Caco-2 (cell line): ENCODE results near the gene LDAH. TPM values are rescaled to one million over a fixed set of nuclear protein-coding genes. Genes with fewer than 3 reads are reported as not detected.

Source experiments
- BruUV-seq: library from RNA; stranded (reverse); fragments of 400-500 nt; replicated peaks from 2 replicates; lab custom pipeline; 2021; lab: Mats Ljungman, UMichigan
- CTCF ChIA-PET: fragments of 300-600 bp; sonication (Branson Sonifier 250); formaldehyde crosslinking; loops from one replicate; lab custom pipeline; 2022; ENCODE audit warnings: antibody characterized with exemption; lab: Charles Lee
- POLR2A ChIA-PET: fragments of 300-600 bp; sonication (Branson Sonifier 250); formaldehyde crosslinking; loops from one replicate; lab custom pipeline; 2022; ENCODE audit warnings: antibody characterized with exemption; lab: Charles Lee
- DNase-seq, 2 experiments: peaks; one replicate each; pipeline versions ENCODE4 v3.0.0 to v3.0.0-alpha.2; 2020 to 2022
- H3K27me3 ChIP-seq: replicated peaks from 2 replicates; pipeline ENCODE4 v1.6.0; 2011; ENCODE audit warnings: low read length; ENCODE audit not compliant: control insufficient read depth, insufficient read depth
- H3K36me3 ChIP-seq: 2 replicates; pipeline ENCODE4 v1.5.1; 2011; ENCODE audit warnings: low read length; ENCODE audit not compliant: control insufficient read depth, insufficient read depth
- H3K4me1 ChIP-seq: fragments of 250-450 bp; sonication (Bioruptor Pico); 2 replicates; pipeline ENCODE4 v1.5.1; 2020; ENCODE audit warnings: mild to moderate bottlenecking
- H3K4me3 ChIP-seq: 2 replicates; pipeline ENCODE4 v1.5.1; 2011; ENCODE audit warnings: low read depth, mild to moderate bottlenecking, control low read depth, low read length
- H3K9me3 ChIP-seq: fragments of 250-450 bp; sonication (Bioruptor Pico); 2 replicates; pipeline ENCODE4 v1.5.1; 2020; ENCODE audit warnings: mild to moderate bottlenecking, moderate library complexity
- H3K27ac Mint-ChIP-seq: one replicate; pipeline ENCODE4 v1.8.0; 2022; ENCODE audit warnings: mixed read lengths; ENCODE audit not compliant: unreplicated experiment
- H3K27me3 Mint-ChIP-seq: one replicate; pipeline ENCODE4 v1.8.0; 2022; ENCODE audit warnings: mixed read lengths; ENCODE audit not compliant: insufficient read depth, unreplicated experiment
- H3K36me3 Mint-ChIP-seq: one replicate; pipeline ENCODE4 v1.8.0; 2022; ENCODE audit warnings: mild to moderate bottlenecking, mixed read lengths; ENCODE audit not compliant: insufficient read depth, unreplicated experiment
- H3K4me1 Mint-ChIP-seq: one replicate; pipeline ENCODE4 v1.8.0; 2022; ENCODE audit warnings: low read depth, mixed read lengths; ENCODE audit not compliant: unreplicated experiment
- H3K4me3 Mint-ChIP-seq: one replicate; pipeline ENCODE4 v1.8.0; 2022; ENCODE audit warnings: mild to moderate bottlenecking, moderate library complexity, mixed read lengths; ENCODE audit not compliant: unreplicated experiment
- H3K9me3 Mint-ChIP-seq: one replicate; pipeline ENCODE4 v1.8.0; 2022; ENCODE audit warnings: mixed read lengths; ENCODE audit not compliant: unreplicated experiment
- intact Hi-C: fragments of 100-400 bp; cut with micrococcal nuclease; formaldehyde crosslinking; loops from one replicate; pipeline ENCODE4 v1.10.0; 2022; ENCODE audit not compliant: unreplicated experiment
- total RNA-seq: library from RNA; stranded (reverse); gene quantifications from 2 replicates; pipeline ENCODE4 v1.2.3, GENCODE V29; 2022
- TF ChIP-seq, protein P1 (sequence below), 2 experiments: fragments of 200-600 bp in 1 of 2; IDR thresholded peaks; 1 replicate in 1 of 2; 2 replicates in 1 of 2; pipeline versions ENCODE4 v1.5.1 to v1.8.0; 2011 to 2022; ENCODE audit warnings: antibody characterized with exemption in 1 of 2, control low read depth in 1 of 2, inconsistent platforms in 1 of 2, low read depth in 1 of 2, low read length in 1 of 2, mild to moderate bottlenecking in 1 of 2, moderate library complexity in 1 of 2; ENCODE audit not compliant: insufficient read depth in 1 of 2, severe bottlenecking in 1 of 2, unreplicated experiment in 1 of 2

LDAH gene
- total RNA-seq, 1 experiment from 2014 or later, result 40.5 TPM

DNA sequence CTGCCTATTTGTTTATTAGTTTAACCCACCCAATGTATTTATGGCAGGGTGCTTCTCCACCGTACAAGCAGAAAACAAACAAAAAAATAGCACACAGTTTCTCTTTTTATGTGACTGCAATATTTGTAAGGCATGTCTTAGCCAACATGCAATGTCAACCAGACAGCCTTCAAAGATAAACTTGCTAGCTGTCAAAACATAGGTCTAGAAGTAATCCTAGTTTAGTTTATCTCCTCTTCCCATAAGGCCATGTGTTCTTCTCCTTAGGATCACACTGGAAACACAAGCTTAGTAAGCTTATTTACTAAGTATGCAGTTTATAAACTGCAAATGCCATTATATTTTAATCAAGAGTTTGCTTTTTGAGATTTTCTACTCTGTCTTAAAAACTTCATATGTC is 75.6 kb downstream of the LDAH start:
- Mint-ChIP-seq H3K27ac (no peak overlapping the region), H3K9me3 (no peaks in the 10 kb centered on the region), H3K4me1 (peaks cover 37% of the 10 kb centered on the region), H3K27me3 (no peaks in the 10 kb centered on the region), H3K36me3 (peaks cover 5% of the 10 kb centered on the region), H3K4me3 (no peak overlapping the region)
- H3K4me1 ChIP-seq, result peaks cover 34% of the 10 kb centered on the region
- TF ChIP-seq, protein P1, sequence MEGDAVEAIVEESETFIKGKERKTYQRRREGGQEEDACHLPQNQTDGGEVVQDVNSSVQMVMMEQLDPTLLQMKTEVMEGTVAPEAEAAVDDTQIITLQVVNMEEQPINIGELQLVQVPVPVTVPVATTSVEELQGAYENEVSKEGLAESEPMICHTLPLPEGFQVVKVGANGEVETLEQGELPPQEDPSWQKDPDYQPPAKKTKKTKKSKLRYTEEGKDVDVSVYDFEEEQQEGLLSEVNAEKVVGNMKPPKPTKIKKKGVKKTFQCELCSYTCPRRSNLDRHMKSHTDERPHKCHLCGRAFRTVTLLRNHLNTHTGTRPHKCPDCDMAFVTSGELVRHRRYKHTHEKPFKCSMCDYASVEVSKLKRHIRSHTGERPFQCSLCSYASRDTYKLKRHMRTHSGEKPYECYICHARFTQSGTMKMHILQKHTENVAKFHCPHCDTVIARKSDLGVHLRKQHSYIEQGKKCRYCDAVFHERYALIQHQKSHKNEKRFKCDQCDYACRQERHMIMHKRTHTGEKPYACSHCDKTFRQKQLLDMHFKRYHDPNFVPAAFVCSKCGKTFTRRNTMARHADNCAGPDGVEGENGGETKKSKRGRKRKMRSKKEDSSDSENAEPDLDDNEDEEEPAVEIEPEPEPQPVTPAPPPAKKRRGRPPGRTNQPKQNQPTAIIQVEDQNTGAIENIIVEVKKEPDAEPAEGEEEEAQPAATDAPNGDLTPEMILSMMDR (IDR thresholded peaks at IDR 0.05; ENCODE audit: insufficient read depth in 1 of 2, low read depth in 1 of 2, low read length in 1 of 2, severe bottlenecking in 1 of 2, unreplicated experiment in 1 of 2), result no peak
- no peaks in the 10 kb centered on the region for H3K36me3 ChIP-seq
- no peak overlapping the region for H3K4me3 ChIP-seq
- POLR2A ChIA-PET, result interaction anchor here (2.0 kb wide), 1 partner anchor 19 kb away, joined by 6 read pairs; no protein-coding TSS in a partner anchor
- BruUV-seq, result no TSS peak
- CTCF ChIA-PET, result interaction anchor here (1.0 to 1.6 kb wide), 3 partner anchors 19 to 86 kb away, joined by 3 to 5 read pairs (median 4); no protein-coding TSS in a partner anchor
- intact Hi-C loops, result loop anchor here (2.0 kb wide), 1 partner anchor 27 kb away; no protein-coding TSS in a partner anchor
- no peaks in the 10 kb centered on the region for H3K27me3 ChIP-seq
- no peaks in the 10 kb centered on the region for H3K9me3 ChIP-seq
- no peak for DNase-seq

DNA sequence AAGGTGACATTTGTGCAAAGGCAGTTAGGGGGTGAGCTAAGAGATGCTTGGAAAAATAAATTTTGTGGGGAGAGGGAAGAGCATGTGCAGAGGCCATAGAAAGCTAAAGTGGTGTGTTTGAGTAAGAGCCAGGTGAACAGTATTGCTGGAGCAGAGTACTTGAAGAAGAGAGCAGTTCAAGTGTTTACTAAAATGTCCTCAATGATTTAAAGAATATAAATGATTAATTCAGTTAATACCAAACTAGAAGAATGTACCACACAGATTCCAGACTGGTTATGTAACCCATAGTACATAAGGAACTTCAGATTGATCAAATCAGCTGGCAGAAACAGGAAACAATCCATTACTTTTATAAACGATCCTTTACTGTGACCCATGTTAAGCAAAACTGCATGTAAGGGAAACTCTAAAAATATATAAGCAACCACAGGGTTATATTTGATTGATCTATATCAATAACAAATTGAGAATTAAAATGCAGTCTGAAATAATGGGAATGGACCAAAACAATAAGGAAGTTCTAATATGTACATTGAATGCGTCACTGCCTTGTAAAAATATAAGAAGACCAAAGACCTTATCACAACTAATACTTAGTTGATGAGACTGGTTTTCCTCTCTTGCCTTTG is 76.9 kb downstream of the LDAH start:
- Histone ChIP-seq H3K4me1 (peaks cover 34% of the 10 kb centered on the region), H3K27me3 (no peaks in the 10 kb centered on the region), H3K9me3 (no peaks in the 10 kb centered on the region), H3K36me3 (no peaks in the 10 kb centered on the region), H3K4me3 (no peak overlapping the region)
- Mint-ChIP-seq H3K36me3 (peaks cover 9% of the 10 kb centered on the region), H3K4me3 (no peak overlapping the region), H3K27me3 (no peaks in the 10 kb centered on the region), H3K4me1 (peaks cover 37% of the 10 kb centered on the region), H3K9me3 (no peaks in the 10 kb centered on the region), H3K27ac (no peak overlapping the region)
- intact Hi-C loops, result loop anchor here (1.0 to 2.0 kb wide), 2 partner anchors 18 to 29 kb away; no protein-coding TSS in a partner anchor
- ChIA-PET CTCF (no interaction called here), POLR2A (no interaction called here)
- BruUV-seq, result no TSS peak
- DNase-seq, result no peak
- TF ChIP-seq, protein P1 (IDR thresholded peaks at IDR 0.05; ENCODE audit: insufficient read depth in 1 of 2, low read depth in 1 of 2, low read length in 1 of 2, severe bottlenecking in 1 of 2, unreplicated experiment in 1 of 2), result no peak

DNA sequence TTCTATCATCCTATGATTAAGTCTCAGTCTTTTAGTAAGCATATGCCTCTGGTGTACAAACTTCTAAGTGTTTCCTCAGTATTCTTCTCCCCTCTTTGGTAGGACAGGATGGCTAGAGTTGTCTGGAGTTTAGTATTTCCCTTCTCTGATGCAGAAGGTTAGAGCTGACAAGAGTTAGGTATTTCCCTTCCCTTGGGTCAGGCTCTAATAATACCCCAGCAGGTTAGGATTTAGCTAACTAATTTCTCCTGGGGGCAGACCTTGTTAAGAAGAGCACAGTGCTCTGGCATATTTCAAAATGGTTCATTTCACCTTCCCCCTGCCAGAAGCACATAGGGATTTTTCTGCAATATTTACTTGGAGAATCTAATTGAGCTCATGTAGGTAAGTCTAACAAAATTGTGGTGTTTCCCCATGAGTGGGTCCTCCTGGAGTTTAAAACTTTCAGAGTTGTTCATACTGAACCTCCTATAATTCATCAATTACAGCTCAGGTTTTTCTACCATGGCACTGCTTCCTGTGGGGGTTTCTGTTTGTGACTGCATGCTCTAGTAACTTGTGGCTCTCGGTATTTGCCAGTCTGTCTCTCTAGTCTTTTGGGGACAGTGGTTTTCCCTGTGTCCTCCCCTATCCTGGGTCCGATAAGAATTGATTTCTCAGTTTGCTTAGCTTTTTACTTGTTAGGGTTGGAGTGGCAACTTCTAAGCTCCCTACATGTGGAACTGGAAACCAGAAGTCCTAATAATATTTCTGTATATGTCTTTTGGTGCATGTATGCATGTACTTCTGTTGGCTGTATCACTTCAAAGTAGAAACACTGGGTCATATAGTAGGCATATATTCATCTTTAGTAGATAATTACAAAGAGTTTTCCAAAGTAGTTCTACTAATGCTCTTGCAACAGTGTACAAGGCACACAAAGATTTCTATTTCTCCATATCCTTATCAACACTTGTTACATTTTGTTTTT is 78.2 kb downstream of the LDAH start:
- no TSS peak for BruUV-seq
- intact Hi-C loops, result no loop called here
- ChIA-PET POLR2A (interaction anchor here (0.7 kb wide), 1 partner anchor 68 kb away, joined by 7 read pairs; no protein-coding TSS in a partner anchor), CTCF (interaction anchor here (0.7 kb wide), 1 partner anchor 79 kb away, joined by 3 read pairs; no protein-coding TSS in a partner anchor)
- no peaks in the 10 kb centered on the region for H3K9me3 Mint-ChIP-seq
- DNase-seq, result no peak
- H3K9me3 ChIP-seq, result no peaks in the 10 kb centered on the region
- no peak overlapping the region for H3K4me3 ChIP-seq
- H3K27me3 ChIP-seq, result no peaks in the 10 kb centered on the region
- peaks cover 37% of the 10 kb centered on the region for H3K4me1 Mint-ChIP-seq
- TF ChIP-seq, protein P1 (IDR thresholded peaks at IDR 0.05; ENCODE audit: insufficient read depth in 1 of 2, low read depth in 1 of 2, low read length in 1 of 2, severe bottlenecking in 1 of 2, unreplicated experiment in 1 of 2), result no peak
- no peak overlapping the region for H3K4me3 Mint-ChIP-seq
- H3K27ac Mint-ChIP-seq, result no peak overlapping the region
- H3K36me3 Mint-ChIP-seq, result peaks cover 9% of the 10 kb centered on the region
- no peaks in the 10 kb centered on the region for H3K36me3 ChIP-seq
- no peaks in the 10 kb centered on the region for H3K27me3 Mint-ChIP-seq
- H3K4me1 ChIP-seq, result peaks cover 34% of the 10 kb centered on the region
